ENCODE measurements around the gene ADCY10. TPM values are rescaled to one million over a fixed set of nuclear protein-coding genes. Genes with fewer than 3 reads are reported as not detected.

Gene ADCY10
- total RNA-seq, 1 experiment from 2014 or later = 0.20 TPM

DNA sequence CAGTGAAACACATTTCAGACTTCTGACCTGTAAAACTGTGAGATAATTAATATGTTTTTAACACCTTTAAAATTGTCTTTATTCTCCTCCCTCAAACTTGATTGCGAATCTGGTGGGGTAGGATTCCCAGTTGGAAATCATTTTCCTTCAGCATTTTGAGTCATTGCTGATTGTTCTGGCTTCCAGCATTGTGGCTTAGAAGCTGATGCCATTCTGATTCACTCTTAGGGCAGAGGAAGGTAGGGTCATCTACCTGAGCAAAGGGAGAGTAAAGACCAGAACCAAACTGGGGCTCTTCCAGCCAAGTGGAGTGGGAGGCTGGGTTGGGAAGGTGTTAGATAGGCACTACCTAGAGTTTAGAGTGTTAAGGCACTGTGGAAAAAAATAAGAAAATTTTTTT lies 131.0 kb downstream of the ADCY10 start:
- Histone ChIP-seq H3K4me2 (ENCODE audit: insufficient read depth, insufficient read length, low read length) (no peak overlapping the region), H3K23me2 (ENCODE audit: insufficient read length, low read depth, low read length, poor library complexity, severe bottlenecking) (no peaks in the 10 kb centered on the region), H2AK5ac (ENCODE audit: insufficient read length, low read length) (no peak overlapping the region), H2BK20ac (ENCODE audit: low read depth, low read length, poor library complexity, severe bottlenecking) (no peak overlapping the region), H2BK12ac (ENCODE audit: insufficient read length, low read depth, low read length) (no peak overlapping the region), H3K23ac (ENCODE audit: insufficient read length, low read depth, low read length) (no peak overlapping the region), H3K56ac (ENCODE audit: insufficient read length, low read depth, low read length) (no peak overlapping the region), H4K8ac (replicated peaks; ENCODE audit: insufficient read length, low read depth, low read length) (no peak overlapping the region), H3K9ac (ENCODE audit: extremely low read depth, insufficient read length, low read length) (no peak overlapping the region), H3K14ac (ENCODE audit: insufficient read depth, low read length) (no peak overlapping the region), H2BK5ac (ENCODE audit: insufficient read length, low read length) (no peak overlapping the region), H3K18ac (ENCODE audit: insufficient read length, low read depth, low read length) (no peak overlapping the region), H3K27ac (ENCODE audit: insufficient read length, low read depth, low read length) (no peak overlapping the region), H3K4ac (ENCODE audit: low read depth, low read length) (no peak overlapping the region), H4K5ac (ENCODE audit: insufficient read length, low read depth, low read length) (no peak overlapping the region), H3K9me3 (ENCODE audit: control insufficient read depth, low read depth, low read length) (no peaks in the 10 kb centered on the region), H2AFZ (ENCODE audit: low read length) (no peak overlapping the region), H3K27me3 (ENCODE audit: insufficient read depth, low read length) (no peaks in the 10 kb centered on the region), H4K20me1 (ENCODE audit: control insufficient read depth, insufficient read depth, insufficient read length) (no peaks in the 10 kb centered on the region), H4K91ac (ENCODE audit: insufficient read length, low read depth, low read length) (no peak overlapping the region), H3K4me1 (ENCODE audit: insufficient read depth, low read length) (no peaks in the 10 kb centered on the region), H3T11ph (ENCODE audit: low read length) (no peak overlapping the region), H3K79me1 (ENCODE audit: insufficient read depth, low read depth, low read length, poor library complexity, severe bottlenecking) (no peaks in the 10 kb centered on the region), H2BK120ac (ENCODE audit: low read depth, low read length, poor library complexity, severe bottlenecking) (no peak overlapping the region), H3K79me2 (ENCODE audit: insufficient read depth, low read length) (no peaks in the 10 kb centered on the region), H2BK15ac (ENCODE audit: low read depth, low read length) (no peak overlapping the region)
- TF ChIP-seq, protein P1, sequence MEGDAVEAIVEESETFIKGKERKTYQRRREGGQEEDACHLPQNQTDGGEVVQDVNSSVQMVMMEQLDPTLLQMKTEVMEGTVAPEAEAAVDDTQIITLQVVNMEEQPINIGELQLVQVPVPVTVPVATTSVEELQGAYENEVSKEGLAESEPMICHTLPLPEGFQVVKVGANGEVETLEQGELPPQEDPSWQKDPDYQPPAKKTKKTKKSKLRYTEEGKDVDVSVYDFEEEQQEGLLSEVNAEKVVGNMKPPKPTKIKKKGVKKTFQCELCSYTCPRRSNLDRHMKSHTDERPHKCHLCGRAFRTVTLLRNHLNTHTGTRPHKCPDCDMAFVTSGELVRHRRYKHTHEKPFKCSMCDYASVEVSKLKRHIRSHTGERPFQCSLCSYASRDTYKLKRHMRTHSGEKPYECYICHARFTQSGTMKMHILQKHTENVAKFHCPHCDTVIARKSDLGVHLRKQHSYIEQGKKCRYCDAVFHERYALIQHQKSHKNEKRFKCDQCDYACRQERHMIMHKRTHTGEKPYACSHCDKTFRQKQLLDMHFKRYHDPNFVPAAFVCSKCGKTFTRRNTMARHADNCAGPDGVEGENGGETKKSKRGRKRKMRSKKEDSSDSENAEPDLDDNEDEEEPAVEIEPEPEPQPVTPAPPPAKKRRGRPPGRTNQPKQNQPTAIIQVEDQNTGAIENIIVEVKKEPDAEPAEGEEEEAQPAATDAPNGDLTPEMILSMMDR (conservative IDR thresholded peaks at IDR 0.05) = no peak
- Mint-ChIP-seq H3K4me1 (no peaks in the 10 kb centered on the region), H3K4me3 (no peak overlapping the region), H3K27ac (no peak overlapping the region), H3K27me3 (ENCODE audit: low read depth) (no peaks in the 10 kb centered on the region), H3K9me3 (no peaks in the 10 kb centered on the region; a peak in 2 of 5 replicates), H3K36me3 (ENCODE audit: insufficient read depth in 1 of 3, low read depth in 3 of 3) (peaks cover 24 to 48% (median 37%) of the 10 kb centered on the region in 3 experiments)
- DNase-seq = no peak
- no CpG with 5 or more reads among the region's 1 CpG for WGBS (ENCODE audit: extremely low coverage, insufficient read length, low lambda C conversion rate)

Data from H9 (cell line).